ENCODE measurements around the gene NDOR1.

The NDOR1 gene

DNA sequence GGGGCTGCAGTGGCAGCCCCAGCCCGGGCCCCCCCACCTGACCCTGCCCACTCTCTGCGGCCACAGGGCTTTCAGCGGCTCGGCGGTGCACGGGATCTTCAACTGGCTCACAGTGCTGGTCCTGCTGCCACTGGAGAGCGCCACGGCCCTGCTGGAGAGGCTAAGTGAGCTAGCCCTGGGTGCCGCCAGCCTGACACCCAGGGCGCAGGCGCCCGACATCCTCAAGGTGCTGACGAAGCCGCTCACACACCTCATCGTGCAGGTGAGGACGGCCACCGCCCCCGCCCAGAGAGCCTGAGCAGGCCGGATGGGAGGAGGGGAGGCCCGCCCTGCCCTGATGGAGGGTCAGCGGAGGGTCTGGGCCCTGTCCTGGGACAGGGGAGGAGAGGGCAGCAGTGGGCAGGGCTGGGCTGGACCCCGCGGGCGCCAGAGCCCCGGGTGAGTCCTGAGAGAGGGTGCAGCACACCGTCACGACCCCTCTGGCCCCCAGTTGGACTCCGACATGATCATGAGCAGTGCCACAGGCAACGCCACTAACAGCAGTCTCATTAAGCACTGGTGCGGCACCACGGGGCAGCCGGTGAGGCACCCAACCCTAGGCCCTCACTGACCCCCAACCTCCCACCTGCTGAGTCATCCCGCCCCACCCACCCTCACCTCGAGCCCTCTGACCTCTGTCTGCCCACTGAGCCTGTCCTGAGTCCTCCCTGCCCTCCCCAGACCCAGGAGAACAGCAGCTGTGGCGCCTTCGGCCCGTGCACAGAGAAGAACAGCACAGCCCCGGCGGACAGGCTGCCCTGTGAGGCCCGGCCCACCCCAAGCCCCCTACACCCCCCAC is 27.9 kb downstream of the NDOR1 start:
- Histone ChIP-seq H3K4ac (ENCODE audit: low read length) (no peak overlapping the region), H3K27me3 (ENCODE audit: control insufficient read depth in 3 of 3, insufficient read depth in 3 of 3, low read depth in 1 of 3, low read length in 3 of 3) (peaks cover 0 to 7% (median 0%) of the 10 kb centered on the region in 3 experiments), H3K4me1 (ENCODE audit: control insufficient read depth in 2 of 2, insufficient read depth in 1 of 2, low read depth in 1 of 2, low read length in 2 of 2) (peaks cover 11 to 12% of the 10 kb centered on the region in 2 donors), H2BK5ac (ENCODE audit: low read length) (peak overlapping the region; percentile 39), H3K36me3 (replicated peaks in 1 of 2; ENCODE audit: control insufficient read depth in 2 of 2, insufficient read depth in 2 of 2, low read length in 2 of 2) (no peaks in the 10 kb centered on the region), H3K23ac (ENCODE audit: low read depth, low read length, poor library complexity) (peak overlapping the region; percentile 85), H3K4me3 (ENCODE audit: low read length in 2 of 2) (no peak overlapping the region), H3K9ac (ENCODE audit: low read depth, low read length, poor library complexity) (peak overlapping the region; percentile 21), H2BK15ac (ENCODE audit: low read length) (no peak overlapping the region), H3K18ac (ENCODE audit: low read length) (no peak overlapping the region), H3K79me1 (ENCODE audit: low read depth, low read length) (peaks cover 6% of the 10 kb centered on the region), H3K4me2 (ENCODE audit: insufficient read depth, low read length, poor library complexity, severe bottlenecking) (no peak overlapping the region), H2AK5ac (ENCODE audit: low read depth, low read length) (peak overlapping the region; percentile 56), H3K27ac (replicated peaks; ENCODE audit: low read length) (no peak overlapping the region), H2BK120ac (ENCODE audit: low read depth, low read length) (no peak overlapping the region), H4K8ac (ENCODE audit: low read depth, low read length) (no peak overlapping the region), H2BK12ac (ENCODE audit: low read length) (peak overlapping the region; percentile 30), H2AFZ (ENCODE audit: low read length) (no peak overlapping the region), H3K14ac (ENCODE audit: low read length) (no peak overlapping the region), H3K9me3 (replicated peaks in 1 of 2; ENCODE audit: control insufficient read depth in 2 of 2, insufficient read depth in 1 of 2, low read depth in 1 of 2, low read length in 2 of 2) (no peaks in the 10 kb centered on the region), H4K91ac (ENCODE audit: low read depth, low read length, poor library complexity) (no peak overlapping the region)
- WGBS, 2 donors (ENCODE audit: extremely low coverage in 2 of 2, insufficient read length in 2 of 2, insufficient replicate concordance in 1 of 2) = no CpG with 5 or more reads among the region's 40 CpGs
- DNase-seq (ENCODE audit: low spot score) = no peak

- DNase-seq (ENCODE audit: low spot score) = no peak
- H3K4ac ChIP-seq (ENCODE audit: low read length) = peak overlapping the region; percentile 37
- H3K9ac ChIP-seq (ENCODE audit: low read depth, low read length, poor library complexity) = peak overlapping the region; percentile 70
- peaks cover 0 to 7% (median 0%) of the 10 kb centered on the region in 3 experiments for H3K27me3 ChIP-seq (ENCODE audit: control insufficient read depth in 3 of 3, insufficient read depth in 3 of 3, low read depth in 1 of 3, low read length in 3 of 3)
- H3K18ac ChIP-seq (ENCODE audit: low read length) = peak overlapping the region; percentile 71
- no peak overlapping the region for H2BK15ac ChIP-seq (ENCODE audit: low read length)
- peak overlapping the region; percentile 81 for H2BK120ac ChIP-seq (ENCODE audit: low read depth, low read length)
- no peaks in the 10 kb centered on the region for H3K9me3 ChIP-seq (replicated peaks in 1 of 2; ENCODE audit: control insufficient read depth in 2 of 2, insufficient read depth in 1 of 2, low read depth in 1 of 2, low read length in 2 of 2)
- no peak overlapping the region for H2AFZ ChIP-seq (ENCODE audit: low read length)
- peaks cover 12% of the 10 kb centered on the region for H3K79me1 ChIP-seq (ENCODE audit: low read depth, low read length)
- peak overlapping the region; percentile 13 for H2BK5ac ChIP-seq (ENCODE audit: low read length)
- peaks cover 15% of the 10 kb centered on the region in 2 donors for H3K4me1 ChIP-seq (ENCODE audit: control insufficient read depth in 2 of 2, insufficient read depth in 1 of 2, low read depth in 1 of 2, low read length in 2 of 2)
- H2AK5ac ChIP-seq (ENCODE audit: low read depth, low read length) = peak overlapping the region; percentile 70
- no peak overlapping the region for H3K4me2 ChIP-seq (ENCODE audit: insufficient read depth, low read length, poor library complexity, severe bottlenecking)
- H3K4me3 ChIP-seq (ENCODE audit: low read length in 2 of 2) = no peak overlapping the region
- H2BK12ac ChIP-seq (ENCODE audit: low read length) = peak overlapping the region; percentile 73
- peaks cover 0 to 5% of the 10 kb centered on the region in 2 donors for H3K36me3 ChIP-seq (replicated peaks in 1 of 2; ENCODE audit: control insufficient read depth in 2 of 2, insufficient read depth in 2 of 2, low read length in 2 of 2)
- H3K27ac ChIP-seq (replicated peaks; ENCODE audit: low read length) = no peak overlapping the region
- peak overlapping the region; percentile 56 for H3K14ac ChIP-seq (ENCODE audit: low read length)
- no CpG with 5 or more reads among the region's 40 CpGs for WGBS, 2 donors (ENCODE audit: extremely low coverage in 2 of 2, insufficient read length in 2 of 2, insufficient replicate concordance in 1 of 2)
- H4K91ac ChIP-seq (ENCODE audit: low read depth, low read length, poor library complexity) = no peak overlapping the region
- H4K8ac ChIP-seq (ENCODE audit: low read depth, low read length) = no peak overlapping the region
- H3K23ac ChIP-seq (ENCODE audit: low read depth, low read length, poor library complexity) = peak overlapping the region; percentile 73
Measured at GRCh38 chr9:137234055-137234697, 28.7 kb downstream of the NDOR1 start.

DNA sequence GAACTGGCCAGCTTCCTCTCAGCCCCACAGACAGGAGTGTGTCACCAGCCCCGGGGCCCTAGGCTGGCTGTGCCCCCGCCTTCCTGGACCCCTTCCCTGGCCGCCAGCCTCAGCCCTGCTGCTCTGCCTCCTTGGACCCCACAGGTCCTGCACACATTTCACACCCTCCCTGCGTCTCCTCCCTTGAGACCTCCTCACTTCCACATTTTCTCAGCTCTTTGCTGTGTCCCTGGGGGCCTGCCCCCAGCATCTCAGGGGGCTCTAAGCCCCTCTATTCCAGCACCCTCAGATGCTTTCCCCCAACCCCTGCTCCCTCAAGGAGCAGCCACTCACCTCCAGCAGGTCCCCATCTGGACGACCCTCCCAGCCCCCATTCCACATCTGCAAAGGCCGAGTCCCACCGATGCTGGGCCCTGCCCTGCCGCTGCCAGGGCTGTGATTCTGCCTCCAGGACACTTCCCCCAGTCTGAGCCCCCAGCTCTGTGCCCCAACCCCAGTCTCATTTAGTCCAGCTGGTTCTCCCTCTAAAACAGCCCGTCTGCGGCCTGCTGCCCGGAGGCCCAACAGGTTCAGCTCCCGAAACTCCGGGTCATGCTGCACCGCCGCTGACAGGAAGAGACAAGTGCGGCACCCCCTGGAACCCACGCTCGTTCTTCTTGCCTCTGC is 29.4 kb downstream of the NDOR1 start:
- WGBS, 2 donors (ENCODE audit: extremely low coverage in 2 of 2, insufficient read length in 2 of 2, insufficient replicate concordance in 1 of 2) = no CpG with 5 or more reads among the region's 18 CpGs
- Histone ChIP-seq H2BK15ac (ENCODE audit: low read length) (no peak overlapping the region), H3K9me3 (replicated peaks in 1 of 2; ENCODE audit: control insufficient read depth in 2 of 2, insufficient read depth in 1 of 2, low read depth in 1 of 2, low read length in 2 of 2) (no peaks in the 10 kb centered on the region), H4K91ac (ENCODE audit: low read depth, low read length, poor library complexity) (no peak overlapping the region), H2BK12ac (ENCODE audit: low read length) (no peak overlapping the region), H3K36me3 (replicated peaks in 1 of 2; ENCODE audit: control insufficient read depth in 2 of 2, insufficient read depth in 2 of 2, low read length in 2 of 2) (peaks cover 0 to 5% of the 10 kb centered on the region in 2 donors), H2AK5ac (ENCODE audit: low read depth, low read length) (peak overlapping the region; percentile 99), H3K4me3 (ENCODE audit: low read length in 2 of 2) (no peak overlapping the region), H2BK120ac (ENCODE audit: low read depth, low read length) (no peak overlapping the region), H3K18ac (ENCODE audit: low read length) (peak overlapping the region; percentile 28), H3K4me1 (ENCODE audit: control insufficient read depth in 2 of 2, insufficient read depth in 1 of 2, low read depth in 1 of 2, low read length in 2 of 2) (peaks cover 15% of the 10 kb centered on the region in 2 donors), H3K27me3 (ENCODE audit: control insufficient read depth in 3 of 3, insufficient read depth in 3 of 3, low read depth in 1 of 3, low read length in 3 of 3) (peaks cover 0 to 5% (median 0%) of the 10 kb centered on the region in 3 experiments), H2AFZ (ENCODE audit: low read length) (no peak overlapping the region), H3K79me1 (ENCODE audit: low read depth, low read length) (peaks cover 12% of the 10 kb centered on the region), H3K23ac (ENCODE audit: low read depth, low read length, poor library complexity) (peak overlapping the region; percentile 73), H3K9ac (ENCODE audit: low read depth, low read length, poor library complexity) (peak overlapping the region; percentile 70), H2BK5ac (ENCODE audit: low read length) (peak overlapping the region; percentile 53), H4K8ac (ENCODE audit: low read depth, low read length) (peak overlapping the region; percentile 65), H3K27ac (replicated peaks; ENCODE audit: low read length) (no peak overlapping the region), H3K14ac (ENCODE audit: low read length) (peak overlapping the region; percentile 71), H3K4ac (ENCODE audit: low read length) (peak overlapping the region; percentile 26), H3K4me2 (ENCODE audit: insufficient read depth, low read length, poor library complexity, severe bottlenecking) (no peak overlapping the region)
- DNase-seq (ENCODE audit: low spot score) = no peak

Data from neuronal stem cell (in vitro differentiated cells).